Chondrocyte (in vitro differentiated cells): Measurements from ENCODE around the gene MBP. TPM values are rescaled to one million over a fixed set of nuclear protein-coding genes. Genes with fewer than 3 reads are reported as not detected.

ENCODE experiments used
- DNase-seq: peaks from one replicate; pipeline ENCODE4 v3.0.0; 2021; ENCODE audit warnings: mixed read lengths, low spot score
- H3K27ac Mint-ChIP-seq: one replicate; pipeline ENCODE4 v1.8.0; 2021; ENCODE audit warnings: mild to moderate bottlenecking, moderate library complexity, mixed read lengths; ENCODE audit not compliant: unreplicated experiment
- H3K27me3 Mint-ChIP-seq: 2 replicates; pipeline ENCODE4 v1.8.0; 2021; ENCODE audit warnings: low read depth, mixed read lengths
- H3K36me3 Mint-ChIP-seq: 2 replicates; pipeline ENCODE4 v1.8.0; 2021; ENCODE audit warnings: low read depth, mixed read lengths
- H3K4me1 Mint-ChIP-seq: 2 replicates; pipeline ENCODE4 v1.8.0; 2021; ENCODE audit warnings: low read depth, mild to moderate bottlenecking, mixed read lengths
- H3K4me3 Mint-ChIP-seq: one replicate; pipeline ENCODE4 v1.8.0; 2021; ENCODE audit warnings: mild to moderate bottlenecking, moderate library complexity, mixed read lengths; ENCODE audit not compliant: unreplicated experiment
- H3K9me3 Mint-ChIP-seq: 2 replicates; pipeline ENCODE4 v1.8.0; 2021; ENCODE audit warnings: low read depth, mixed read lengths
- total RNA-seq: library from RNA; stranded (reverse); gene quantifications from 3 replicates; pipeline ENCODE4 v1.2.1, GENCODE V29; 2021
- TF ChIP-seq, protein P1 (sequence below): fragments of 200-600 bp; sonication (generic); IDR thresholded peaks from 2 replicates; pipeline ENCODE4 v1.5.0; 2021; ENCODE audit warnings: antibody characterized with exemption, mild to moderate bottlenecking, moderate library complexity

Gene MBP
- total RNA-seq, 1 donor from 2014 or later = 15.9 TPM

DNA sequence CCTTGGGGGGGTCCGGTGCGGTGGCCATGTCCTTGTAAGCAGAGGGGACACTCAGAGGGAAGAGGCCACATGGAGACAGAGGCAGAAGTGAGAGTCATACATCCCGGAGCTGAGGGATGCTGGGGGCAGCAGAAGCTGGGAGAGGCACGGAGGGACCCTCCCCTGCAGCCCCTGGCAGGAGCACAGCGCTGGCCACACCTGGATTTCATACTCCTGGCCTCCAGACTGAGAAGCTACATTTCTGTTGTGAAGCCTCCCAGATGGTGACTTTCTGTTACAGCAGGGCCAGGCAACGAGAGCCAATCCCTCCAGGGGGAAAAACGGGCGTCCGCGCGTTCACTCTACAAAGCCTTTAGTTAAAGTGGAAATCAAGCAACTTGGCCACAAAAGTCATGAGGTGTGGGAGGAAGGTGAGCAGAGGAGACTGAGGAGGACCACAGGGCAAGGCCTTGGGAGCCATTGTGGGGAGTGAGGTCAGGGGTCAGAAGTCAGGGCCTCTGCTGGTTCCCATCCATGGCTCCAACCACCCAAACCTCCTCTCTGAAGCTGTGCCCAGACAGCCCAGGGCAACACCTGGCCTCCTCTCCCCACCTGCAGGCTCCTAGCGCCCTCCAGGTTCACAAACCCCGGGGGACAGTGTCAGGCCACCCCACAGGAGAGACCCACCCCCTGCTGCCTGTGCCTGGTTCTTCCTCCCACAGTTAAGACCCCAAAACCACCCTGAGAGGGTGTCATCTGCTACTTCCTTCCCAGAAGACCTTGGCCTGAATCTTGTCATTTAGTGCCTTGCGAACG lies 4.5 kb upstream of the MBP start:
- TF ChIP-seq, protein P1, sequence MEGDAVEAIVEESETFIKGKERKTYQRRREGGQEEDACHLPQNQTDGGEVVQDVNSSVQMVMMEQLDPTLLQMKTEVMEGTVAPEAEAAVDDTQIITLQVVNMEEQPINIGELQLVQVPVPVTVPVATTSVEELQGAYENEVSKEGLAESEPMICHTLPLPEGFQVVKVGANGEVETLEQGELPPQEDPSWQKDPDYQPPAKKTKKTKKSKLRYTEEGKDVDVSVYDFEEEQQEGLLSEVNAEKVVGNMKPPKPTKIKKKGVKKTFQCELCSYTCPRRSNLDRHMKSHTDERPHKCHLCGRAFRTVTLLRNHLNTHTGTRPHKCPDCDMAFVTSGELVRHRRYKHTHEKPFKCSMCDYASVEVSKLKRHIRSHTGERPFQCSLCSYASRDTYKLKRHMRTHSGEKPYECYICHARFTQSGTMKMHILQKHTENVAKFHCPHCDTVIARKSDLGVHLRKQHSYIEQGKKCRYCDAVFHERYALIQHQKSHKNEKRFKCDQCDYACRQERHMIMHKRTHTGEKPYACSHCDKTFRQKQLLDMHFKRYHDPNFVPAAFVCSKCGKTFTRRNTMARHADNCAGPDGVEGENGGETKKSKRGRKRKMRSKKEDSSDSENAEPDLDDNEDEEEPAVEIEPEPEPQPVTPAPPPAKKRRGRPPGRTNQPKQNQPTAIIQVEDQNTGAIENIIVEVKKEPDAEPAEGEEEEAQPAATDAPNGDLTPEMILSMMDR = no peak
- no peak overlapping the region for H3K4me3 Mint-ChIP-seq
- H3K27ac Mint-ChIP-seq = peak overlapping the region; percentile 11
- peaks cover 25% of the 10 kb centered on the region for H3K4me1 Mint-ChIP-seq
- no peaks in the 10 kb centered on the region for H3K36me3 Mint-ChIP-seq
- H3K27me3 Mint-ChIP-seq = no peaks in the 10 kb centered on the region
- no peaks in the 10 kb centered on the region for H3K9me3 Mint-ChIP-seq
- no peak for DNase-seq

DNA sequence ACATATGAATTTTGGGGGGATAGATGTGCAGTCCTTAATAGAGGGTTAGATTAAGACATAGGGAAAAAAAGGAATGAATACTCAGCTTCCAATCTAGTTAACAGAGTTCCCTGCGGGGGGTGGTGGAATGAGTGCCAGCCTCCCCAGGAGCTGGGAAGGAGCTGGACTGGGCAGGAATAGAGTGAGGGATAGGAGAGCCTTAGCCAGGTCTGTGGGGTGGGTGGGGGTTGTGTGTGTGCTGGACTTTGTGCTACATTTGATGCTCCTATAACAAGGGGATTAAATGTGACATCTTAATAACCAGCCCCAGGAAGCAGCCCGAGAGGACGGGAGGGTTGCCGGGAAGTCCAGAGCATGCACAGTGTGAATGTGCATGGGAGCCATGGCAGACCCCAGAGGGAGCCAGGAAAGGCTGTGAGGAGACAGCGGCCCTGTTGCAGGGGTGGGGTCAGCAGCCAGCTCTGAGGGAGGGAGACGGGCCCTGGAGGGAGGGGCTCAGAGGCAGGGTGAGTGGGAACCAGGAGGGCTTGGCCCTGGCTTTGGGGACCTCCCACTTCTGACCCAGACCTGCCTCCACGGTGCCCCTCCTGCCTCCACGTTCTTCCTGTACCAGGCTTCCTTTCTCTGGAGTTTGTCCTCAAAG lies 3.6 kb upstream of the MBP start:
- H3K4me3 Mint-ChIP-seq = no peak overlapping the region
- H3K27me3 Mint-ChIP-seq = no peaks in the 10 kb centered on the region
- no peaks in the 10 kb centered on the region for H3K9me3 Mint-ChIP-seq
- TF ChIP-seq, protein P1 = no peak
- no peak overlapping the region for H3K27ac Mint-ChIP-seq
- H3K36me3 Mint-ChIP-seq = no peaks in the 10 kb centered on the region
- no peak for DNase-seq
- peaks cover 28% of the 10 kb centered on the region for H3K4me1 Mint-ChIP-seq

DNA sequence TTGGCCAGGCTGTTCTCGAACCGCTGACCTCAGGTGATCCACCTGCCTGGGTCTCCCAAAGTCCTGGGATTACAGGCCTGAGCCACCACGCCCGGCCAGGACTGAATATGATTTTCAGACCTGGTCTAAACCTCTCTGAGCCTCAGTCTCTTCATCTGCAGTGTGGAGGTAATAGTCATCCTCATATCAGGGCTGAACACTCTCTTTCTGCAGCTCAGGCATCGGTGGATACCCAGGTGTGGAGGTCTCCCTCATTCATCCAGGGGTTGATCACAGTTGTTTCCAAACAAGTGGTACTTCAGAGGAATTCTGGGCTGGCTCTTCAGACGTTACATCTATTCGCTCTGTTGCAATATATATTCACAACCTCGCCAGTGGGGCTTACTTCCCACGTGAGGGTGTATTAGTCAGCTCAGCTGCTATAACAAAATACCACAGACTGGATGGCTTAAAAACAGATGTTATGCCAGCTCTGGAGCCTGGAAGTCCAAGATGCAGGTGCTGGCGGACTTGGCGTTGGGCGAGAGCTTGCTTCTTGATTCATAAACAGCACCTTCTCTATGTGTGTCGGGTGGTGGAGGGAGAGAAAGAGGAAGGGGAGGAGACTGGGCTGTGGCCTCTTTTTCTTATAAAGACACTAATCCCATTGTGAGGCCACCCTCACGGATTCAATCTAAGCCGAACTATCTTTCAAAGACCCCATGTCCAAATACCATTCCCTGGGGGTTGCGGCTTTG lies 2.9 kb upstream of the MBP start:
- no peak overlapping the region for H3K27ac Mint-ChIP-seq
- no peak for DNase-seq
- peaks cover 35% of the 10 kb centered on the region for H3K4me1 Mint-ChIP-seq
- no peak overlapping the region for H3K4me3 Mint-ChIP-seq
- H3K9me3 Mint-ChIP-seq = no peaks in the 10 kb centered on the region
- H3K27me3 Mint-ChIP-seq = no peaks in the 10 kb centered on the region
- TF ChIP-seq, protein P1 = no peak
- H3K36me3 Mint-ChIP-seq = no peaks in the 10 kb centered on the region

DNA sequence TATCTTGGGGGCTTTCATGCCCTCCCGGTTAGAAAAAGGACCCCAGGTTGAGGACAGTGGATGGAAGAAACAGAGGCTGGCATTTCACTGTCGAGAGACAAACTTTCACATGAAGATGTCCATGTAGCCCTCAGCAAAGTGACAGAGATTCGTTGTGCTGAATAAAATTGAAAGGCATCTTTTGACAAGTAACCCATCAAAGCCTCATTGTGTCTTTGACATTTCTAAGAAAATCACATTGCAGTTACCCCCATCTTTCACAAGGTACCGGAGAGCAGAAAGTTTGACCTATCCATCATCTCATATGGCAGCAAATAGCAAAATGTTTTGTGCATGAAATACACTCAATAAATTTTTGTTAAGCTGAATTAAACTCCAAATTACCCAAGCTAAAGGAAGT lies 2.0 kb upstream of the MBP start:
- TF ChIP-seq, protein P1 = no peak

DNA sequence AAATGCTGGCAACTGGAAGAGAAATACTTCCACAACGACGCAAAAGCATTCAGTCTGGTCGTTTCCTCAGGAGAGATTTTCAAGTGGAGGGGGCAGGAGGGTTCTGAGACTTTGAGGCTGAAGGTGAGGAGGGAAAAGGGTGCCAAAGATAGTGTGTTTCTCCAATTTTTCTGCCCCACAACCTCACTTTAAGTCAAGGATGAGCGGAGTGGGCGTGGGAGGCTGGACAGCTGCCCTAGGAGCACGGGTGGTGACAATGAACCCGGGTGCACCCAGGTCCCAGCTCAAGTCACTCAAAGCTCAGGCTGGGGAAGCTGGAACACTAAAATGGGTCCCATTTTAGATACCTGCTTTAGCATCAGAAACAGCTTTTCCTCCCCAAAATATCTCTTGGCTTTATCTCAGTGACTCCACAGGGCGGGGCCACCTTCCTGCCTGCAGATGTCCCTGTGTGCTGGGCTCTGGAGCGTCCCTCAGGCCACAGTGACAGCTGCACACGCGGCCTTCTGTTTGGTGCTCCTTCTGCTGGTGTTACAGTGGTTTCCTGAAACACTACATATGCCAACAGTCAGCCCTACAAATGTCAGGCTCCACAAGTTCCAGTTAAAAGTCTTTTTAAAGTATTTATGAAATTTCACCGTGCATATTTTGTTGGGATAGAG lies 1.4 kb upstream of the MBP start:
- Mint-ChIP-seq H3K27me3 (no peaks in the 10 kb centered on the region), H3K4me1 (peaks cover 51% of the 10 kb centered on the region), H3K36me3 (no peaks in the 10 kb centered on the region), H3K4me3 (no peak overlapping the region), H3K9me3 (no peaks in the 10 kb centered on the region), H3K27ac (peak overlapping the region; percentile 12)
- no peak for DNase-seq
- TF ChIP-seq, protein P1 = no peak

More for the DNA sequence above, 2.0 kb upstream of the MBP start:
- Mint-ChIP-seq H3K27ac (no peak overlapping the region), H3K27me3 (no peaks in the 10 kb centered on the region), H3K36me3 (no peaks in the 10 kb centered on the region), H3K4me1 (peaks cover 44% of the 10 kb centered on the region), H3K9me3 (no peaks in the 10 kb centered on the region), H3K4me3 (no peak overlapping the region)
- no peak for DNase-seq
